ENCODE results near the gene DCP1A.

The DCP1A gene

DNA sequence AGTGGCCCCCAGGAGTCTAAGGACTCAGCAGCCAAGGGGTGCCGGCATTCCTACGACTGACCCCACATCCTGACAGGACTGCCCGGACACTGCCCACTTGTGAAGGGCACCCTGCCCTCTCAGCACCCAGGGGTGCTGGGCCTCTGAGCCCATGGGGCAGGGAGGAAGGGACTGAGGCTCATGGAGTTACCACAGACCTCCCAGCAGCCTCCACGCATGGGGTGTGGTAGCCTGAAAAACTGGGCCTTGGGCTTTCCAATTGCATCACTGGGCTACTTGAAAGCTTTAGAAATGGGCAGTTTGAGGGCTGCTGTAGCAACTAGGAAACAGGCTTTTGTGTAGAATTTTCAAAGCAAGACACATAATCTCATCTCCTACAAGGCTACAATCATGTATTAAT, 104.7 kb downstream of the DCP1A start:
- DNase-seq = no peak

DNA sequence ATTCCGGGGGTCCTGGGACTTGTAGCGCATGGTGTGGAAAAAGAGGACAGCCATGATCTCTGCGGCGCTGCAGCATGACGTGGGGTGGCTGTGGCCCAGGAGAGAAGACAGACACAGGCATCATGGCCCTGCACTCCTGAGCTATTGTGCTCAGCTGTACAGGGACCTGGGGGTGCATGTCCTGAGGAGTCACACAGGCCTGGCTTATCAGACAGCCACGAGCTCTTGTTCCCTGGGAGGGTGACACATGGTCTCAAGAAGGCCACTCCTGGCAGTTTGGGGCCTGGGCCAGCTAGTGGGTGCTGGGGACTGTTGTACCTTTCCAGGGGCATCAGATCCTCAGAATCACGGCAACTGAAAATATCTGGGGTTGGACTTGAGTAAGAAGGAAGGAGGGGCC, 105.2 kb downstream of the DCP1A start:
- DNase-seq = no peak

DNA sequence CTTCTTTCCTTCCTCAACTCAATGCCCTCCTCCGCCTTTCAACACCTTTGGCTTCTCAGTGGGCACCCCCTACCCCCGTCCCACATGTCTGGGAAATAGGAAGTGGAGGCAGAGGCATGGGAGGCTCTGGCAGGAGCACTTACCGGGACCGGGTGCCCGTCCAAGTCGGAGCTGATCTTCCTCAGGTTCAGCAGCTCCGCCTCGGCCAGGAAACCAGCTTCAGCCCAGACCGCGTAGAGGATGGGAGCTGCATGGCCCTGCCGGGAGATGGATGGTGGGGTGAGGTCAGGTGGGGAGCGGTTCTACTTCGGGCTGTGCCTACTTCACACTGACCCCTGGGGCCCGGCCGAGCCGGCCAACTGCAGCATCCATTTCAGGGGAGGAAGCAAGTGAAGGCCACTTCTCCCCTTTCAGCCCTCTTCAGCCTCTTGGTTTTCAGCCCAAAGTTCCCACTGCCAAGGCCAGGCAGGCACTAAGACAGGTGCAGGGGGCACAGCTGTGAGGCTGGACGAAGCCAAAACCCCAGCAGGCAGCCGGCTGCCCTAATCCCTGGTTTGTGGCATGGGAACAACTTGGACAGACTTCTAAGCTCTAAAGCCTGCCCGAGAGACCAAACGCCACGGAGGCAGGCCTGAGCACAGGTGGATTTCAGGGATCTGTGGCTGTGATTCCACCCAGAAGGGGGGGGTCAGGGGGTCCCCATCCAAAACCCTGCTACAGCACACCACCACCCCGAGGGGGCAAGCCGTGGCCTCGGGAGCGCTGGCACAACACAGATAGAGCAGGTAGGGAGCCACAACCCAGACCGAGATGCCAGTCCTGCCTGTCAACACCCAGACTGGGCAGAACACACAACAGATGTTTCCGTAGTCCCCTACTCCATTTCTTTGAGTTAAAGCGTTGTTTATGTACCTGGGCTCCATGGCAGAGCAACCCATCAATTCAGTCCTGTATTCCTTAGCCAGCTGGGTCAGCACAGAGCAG, 106.1 kb downstream of the DCP1A start:
- no peak for DNase-seq

DNA sequence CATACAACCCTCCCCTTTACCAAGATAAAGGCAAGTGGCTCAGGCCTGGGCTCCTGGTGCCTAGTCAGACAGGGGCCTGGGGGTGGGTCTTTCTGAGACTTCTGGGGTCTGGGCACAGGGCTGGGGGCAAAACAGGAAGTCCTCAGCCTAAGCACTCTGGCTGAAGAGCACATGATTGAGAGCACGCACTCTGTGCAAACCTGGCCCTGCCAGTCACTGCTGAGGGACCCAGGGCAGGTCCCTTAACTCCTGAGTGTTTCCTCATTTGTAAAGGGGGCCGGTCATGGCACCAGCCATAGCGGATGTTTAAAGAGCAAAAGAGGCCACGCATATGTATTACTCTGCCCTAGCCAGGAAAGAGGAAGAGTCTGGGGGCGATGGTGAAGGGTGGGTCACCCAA, 107.5 kb downstream of the DCP1A start:
- no peak for DNase-seq

DNA sequence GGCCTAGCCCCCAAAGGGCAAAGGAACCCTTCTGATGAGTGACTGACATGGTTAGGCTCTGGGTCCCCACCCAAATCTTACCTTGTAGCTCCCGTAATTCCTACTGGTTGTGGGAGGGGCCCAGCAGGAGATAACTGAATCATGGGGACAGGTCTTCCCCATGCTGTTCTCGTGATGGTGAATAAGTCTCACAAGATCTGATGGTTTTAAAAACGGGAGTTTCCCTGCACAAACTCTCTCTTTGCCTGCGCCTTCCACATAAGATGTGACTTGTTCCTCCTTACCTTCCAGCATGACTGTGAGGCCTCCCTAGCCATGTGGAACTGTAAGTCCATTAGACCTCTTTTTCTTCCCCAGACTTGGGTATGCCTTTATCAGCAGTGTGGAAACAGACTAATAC, 108.5 kb downstream of the DCP1A start:
- DNase-seq = no peak

DNA sequence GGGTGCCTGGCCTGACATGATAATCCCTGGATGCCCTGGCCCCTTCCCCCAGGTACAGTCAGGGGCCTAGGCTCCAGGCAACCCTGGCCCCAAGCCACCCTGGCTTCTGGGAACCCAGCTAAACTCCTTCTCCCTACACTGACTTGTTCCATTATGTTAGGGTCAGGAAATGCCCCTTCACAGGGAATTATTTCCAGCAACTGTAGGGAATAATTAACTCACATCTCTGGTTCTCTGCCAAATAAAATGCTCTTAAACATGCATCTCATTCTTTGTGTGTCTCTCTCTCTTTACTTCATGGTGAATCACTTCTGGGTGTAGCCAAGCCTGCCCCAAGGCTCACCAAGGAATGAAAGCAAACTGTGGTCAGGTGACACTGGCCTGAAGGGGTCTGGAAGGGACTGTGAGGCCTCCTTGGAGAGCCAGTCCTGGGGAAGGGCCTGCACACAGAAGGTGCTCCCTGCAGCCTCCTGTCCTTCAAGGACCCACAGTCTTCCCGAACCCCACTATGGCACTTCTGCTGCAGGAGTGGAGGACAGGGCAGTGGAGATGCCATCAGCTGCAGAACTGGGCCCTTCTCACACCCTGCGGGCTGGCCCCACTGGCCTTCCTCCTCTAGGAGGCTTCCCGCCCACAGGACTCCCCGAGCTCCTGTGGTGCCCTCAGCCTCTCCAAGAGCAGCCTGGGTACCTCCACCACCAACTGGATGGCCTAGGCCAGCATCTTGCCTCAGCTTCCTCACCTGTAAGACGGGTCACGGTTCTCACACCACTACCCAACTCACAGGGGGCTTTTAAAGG, 109.1 kb downstream of the DCP1A start:
- no peak for DNase-seq

DNA sequence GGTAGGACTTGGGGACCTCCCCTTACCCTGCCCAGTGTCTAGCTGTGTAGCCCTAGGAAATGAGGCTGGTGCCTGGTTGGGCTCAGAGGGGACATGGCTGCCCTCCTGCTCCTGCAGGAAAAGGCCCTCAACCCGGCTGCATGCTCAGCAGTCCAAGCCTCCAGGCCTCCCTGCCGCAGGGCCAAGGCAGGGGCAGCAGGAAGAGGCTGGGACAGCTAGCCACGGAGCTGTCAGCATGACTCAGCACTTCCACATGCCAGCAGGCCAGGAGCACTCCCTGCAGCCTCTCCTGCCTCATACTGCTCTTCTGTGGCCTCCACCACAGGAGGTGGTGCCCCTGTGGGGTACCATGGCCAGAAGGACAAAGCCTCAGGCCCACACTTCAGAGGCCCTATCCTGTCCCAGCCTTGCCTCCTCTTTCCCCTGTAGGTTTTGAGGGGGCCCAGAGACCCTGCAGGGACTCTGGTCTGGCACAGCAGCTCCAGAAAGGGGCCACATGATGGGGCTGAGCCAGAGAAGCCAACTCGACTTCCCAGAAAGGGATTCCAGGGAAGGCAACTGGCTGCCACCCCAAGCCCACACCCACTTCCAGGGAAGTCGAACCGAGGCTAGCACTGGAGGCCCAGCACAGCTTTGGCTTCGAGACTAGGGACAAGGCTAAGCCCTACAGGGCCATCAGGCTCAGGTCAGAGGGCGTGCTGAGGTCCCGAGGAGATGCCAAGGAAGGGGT, 111.1 kb downstream of the DCP1A start:
- DNase-seq = no peak

DNA sequence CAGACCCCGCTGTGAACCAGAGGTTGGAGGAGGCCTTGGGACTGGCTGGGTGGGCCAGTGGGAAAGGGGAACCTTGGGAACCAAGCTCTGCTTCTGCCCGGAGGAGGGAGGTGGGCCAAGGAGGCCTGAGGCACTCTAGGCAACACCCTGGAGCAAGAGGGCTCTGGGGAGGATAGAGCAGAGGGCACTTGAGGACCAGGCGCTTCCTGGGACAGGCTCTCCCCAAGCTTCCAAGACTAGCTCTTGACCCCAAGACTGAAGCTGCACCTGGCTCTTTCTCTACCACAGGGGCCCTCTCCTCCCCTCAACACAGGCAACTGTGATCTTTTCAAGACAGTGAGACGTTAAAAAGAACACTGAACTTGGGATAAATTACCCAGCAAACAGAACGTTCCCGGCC, 111.8 kb downstream of the DCP1A start:
- DNase-seq = no peak

DNA sequence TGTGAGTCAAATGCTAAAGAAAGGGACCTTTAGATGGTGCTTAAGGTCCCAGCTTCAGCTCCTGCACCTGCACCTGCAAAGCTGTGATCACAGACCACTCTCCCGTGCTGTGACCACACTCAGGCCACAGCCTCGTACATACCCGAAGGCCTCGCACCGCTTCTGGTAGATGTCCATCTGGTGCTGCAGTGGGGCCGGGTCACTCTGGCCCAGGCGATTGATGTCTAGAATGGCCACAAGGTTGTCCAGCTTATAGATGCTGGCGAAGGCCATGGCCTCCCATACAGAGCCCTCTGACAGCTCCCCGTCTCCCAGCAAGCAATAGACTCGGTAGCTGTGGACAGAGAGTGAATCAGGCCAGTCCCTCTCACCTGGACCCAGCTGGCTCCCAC, 112.5 kb downstream of the DCP1A start:
- no peak for DNase-seq

DNA sequence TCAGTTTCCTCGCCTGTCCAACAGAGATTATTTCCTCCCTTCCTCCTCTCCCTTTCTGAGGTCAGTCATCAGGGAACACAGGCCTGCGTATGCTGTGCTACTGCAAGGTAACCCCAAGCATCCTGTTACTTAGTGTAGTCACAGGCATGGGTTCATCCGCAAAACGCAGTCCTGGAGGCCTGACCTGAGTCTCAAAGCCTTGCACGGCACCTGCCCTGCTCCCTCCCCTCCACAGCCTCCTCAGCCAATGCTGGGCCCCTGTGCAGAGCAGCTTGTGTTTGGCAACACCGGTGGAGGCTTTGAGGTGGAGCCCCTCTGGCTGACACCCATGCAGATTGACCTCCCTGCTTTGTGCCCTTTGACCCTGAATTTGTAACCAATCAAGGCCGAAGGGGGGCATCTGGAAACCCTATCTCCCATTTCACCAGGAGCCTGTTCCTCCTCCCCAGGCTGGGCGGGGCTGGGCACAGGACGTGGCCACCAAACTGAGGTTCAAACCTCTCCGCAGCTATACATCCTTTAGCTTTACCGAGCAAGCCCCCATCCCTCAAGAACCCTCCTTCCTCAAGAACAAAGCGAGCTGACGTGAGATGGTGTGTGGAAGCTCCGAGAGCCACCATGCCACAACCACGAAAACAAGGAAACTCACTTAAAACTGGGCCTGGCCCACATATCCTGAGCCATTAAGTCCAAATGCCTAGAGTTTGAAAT, 113.1 kb downstream of the DCP1A start:
- no peak for DNase-seq

Measured in NCI-H774 (cell line).